SK-N-SH (cell line): ENCODE measurements around the gene FOXP1. TPM values are rescaled to one million over a fixed set of nuclear protein-coding genes. Genes with fewer than 3 reads are reported as not detected.

Experiments
- CTCF ChIA-PET: fragments of 300-600, 350-600 bp; formaldehyde crosslinking; extraction: SDS; loops from one replicate; lab custom pipeline; 2021; lab: Yijun Ruan, JAX
- POLR2A ChIA-PET: fragments of 350-600 bp; sonication (Branson Sonifier 250); formaldehyde crosslinking; extraction: SDS; loops from one replicate; lab custom pipeline; 2020; ENCODE audit warnings: antibody characterized with exemption, inconsistent platforms; lab: Yijun Ruan, JAX
- DNase-seq: peaks from one replicate; pipeline ENCODE4 v3.0.0; 2012
- H2AFZ ChIP-seq: fragments of 200-600 bp; sonication (generic); 2 replicates; pipeline ENCODE4 v1.8.1; 2016; ENCODE audit warnings: antibody characterized with exemption, mild to moderate bottlenecking, low read depth
- H3F3A ChIP-seq: fragments of 200-600 bp; sonication (generic); replicated peaks from 2 replicates; pipeline ENCODE3; 2016; ENCODE audit warnings: antibody characterized with exemption, mild to moderate bottlenecking; ENCODE audit not compliant: insufficient read depth
- H3K27ac ChIP-seq, 2 experiments: fragments of 200-500 bp in 1 of 2; fragments of 200-600 bp in 1 of 2; sonication (Bioruptor generic) in 1 of 2; sonication (generic), shearing (Covaris generic) in 1 of 2; 2 replicates each; pipeline versions ENCODE4 v1.5.1 to v1.6.1; 2014 to 2016; ENCODE audit warnings: low read depth in 2 of 2, inconsistent platforms in 1 of 2, low read length in 1 of 2, mild to moderate bottlenecking in 1 of 2, mixed read lengths in 1 of 2
- H3K27me3 ChIP-seq: fragments of 200-600 bp; sonication (generic), shearing (Covaris generic); 2 replicates; pipeline ENCODE4 v1.6.1; 2016; ENCODE audit warnings: mixed run types; ENCODE audit not compliant: insufficient read depth
- H3K36me3 ChIP-seq, 2 experiments: fragments of 200-500 bp in 1 of 2; fragments of 200-600 bp in 1 of 2; sonication (Bioruptor generic) in 1 of 2; sonication (generic) in 1 of 2; replicated peaks in 1 of 2; 2 replicates each; pipeline versions ENCODE3 to v1.5.1; 2014 to 2016; ENCODE audit warnings: low read length in 1 of 2, mild to moderate bottlenecking in 1 of 2; ENCODE audit not compliant: insufficient read depth in 2 of 2, control insufficient read depth in 1 of 2
- H3K4me1 ChIP-seq, 2 experiments: fragments of 200-500 bp in 1 of 2; fragments of 200-600 bp in 1 of 2; sonication (Bioruptor generic) in 1 of 2; sonication (generic), shearing (Covaris generic) in 1 of 2; 2 replicates each; pipeline versions ENCODE4 v1.5.1 to v1.6.1; 2014 to 2016; ENCODE audit warnings: low read depth in 1 of 2, low read length in 1 of 2, mixed run types in 1 of 2; ENCODE audit not compliant: insufficient read depth in 2 of 2, control insufficient read depth in 1 of 2
- H3K4me2 ChIP-seq: fragments of 200-600 bp; sonication (generic), shearing (Covaris generic); 2 replicates; pipeline ENCODE4 v1.6.1; 2017; ENCODE audit warnings: mixed run types
- H3K4me3 ChIP-seq, 2 experiments: fragments of 200-500 bp in 1 of 2; fragments of 200-600 bp in 1 of 2; sonication (Bioruptor generic) in 1 of 2; sonication (generic), shearing (Covaris generic) in 1 of 2; 2 replicates each; pipeline versions ENCODE4 v1.5.1 to v1.8.1; 2014 to 2016; ENCODE audit warnings: low read depth in 2 of 2, inconsistent platforms in 1 of 2, low read length in 1 of 2, mild to moderate bottlenecking in 1 of 2, mixed read lengths in 1 of 2, moderate library complexity in 1 of 2
- H3K79me2 ChIP-seq: fragments of 200-600 bp; sonication (generic); 2 replicates; pipeline ENCODE4 v1.8.1; 2017; ENCODE audit warnings: mild to moderate bottlenecking; ENCODE audit not compliant: insufficient read depth
- H3K9ac ChIP-seq: fragments of 200-600 bp; sonication (generic); 2 replicates; pipeline ENCODE4 v1.6.1; 2017; ENCODE audit warnings: mixed run types
- H3K9me2 ChIP-seq: fragments of 200-600 bp; sonication (generic); 2 replicates; pipeline ENCODE4 v1.6.1; 2017; ENCODE audit warnings: mixed run types
- H3K9me3 ChIP-seq: fragments of 200-600 bp; sonication (generic); 2 replicates; pipeline ENCODE4 v1.6.1; 2017; ENCODE audit warnings: mixed run types, mild to moderate bottlenecking, moderate library complexity
- H4K20me1 ChIP-seq: fragments of 200-600 bp; sonication (generic); 2 replicates; pipeline ENCODE4 v1.6.1; 2017; ENCODE audit warnings: mild to moderate bottlenecking, mixed run types; ENCODE audit not compliant: insufficient read depth
- CHD2 ChIP-seq: fragments of 150-350 bp; IDR thresholded peaks from 2 replicates; pipeline ENCODE4 v1.6.1; 2018; ENCODE audit warnings: low read length; ENCODE audit not compliant: partially characterized antibody
- EZH2phosphoT487 ChIP-seq: fragments of 200-600 bp; sonication (generic); IDR thresholded peaks from 2 replicates; pipeline ENCODE4 v1.6.1; 2017; ENCODE audit warnings: low read depth, mixed run types, mild to moderate bottlenecking, antibody characterized with exemption, moderate library complexity, borderline replicate concordance
- FOXJ3 ChIP-seq: sonication (generic); formaldehyde crosslinking; IDR thresholded peaks from 2 replicates; pipeline ENCODE4 v1.5.1; 2020; ENCODE audit warnings: mild to moderate bottlenecking, missing genetic modification reagents
- FOXM1 ChIP-seq: IDR thresholded peaks from 2 replicates; pipeline ENCODE4 v1.4.0; 2012; ENCODE audit warnings: low read depth, mild to moderate bottlenecking
- GATA2 ChIP-seq: sonication (generic); formaldehyde crosslinking; IDR thresholded peaks from 2 replicates; pipeline ENCODE4 v1.5.0; 2020; ENCODE audit warnings: mild to moderate bottlenecking, missing genetic modification reagents
- JUND ChIP-seq: IDR thresholded peaks from 2 replicates; pipeline ENCODE4 v1.4.0; 2012
- MEF2A ChIP-seq: IDR thresholded peaks from 2 replicates; pipeline ENCODE4 v1.4.0; 2012; ENCODE audit warnings: low read depth, borderline replicate concordance
- MXI1 ChIP-seq: IDR thresholded peaks from 2 replicates; pipeline ENCODE4 v1.6.1; 2012; ENCODE audit warnings: mild to moderate bottlenecking, low read depth, low read length, improper control_type of control experiment
- NFIC ChIP-seq: IDR thresholded peaks from 2 replicates; pipeline ENCODE4 v1.4.0; 2012; ENCODE audit warnings: borderline replicate concordance
- NRF1 ChIP-seq: IDR thresholded peaks from 2 replicates; pipeline ENCODE4 v1.6.1; 2012; ENCODE audit warnings: low read depth, mild to moderate bottlenecking, low read length
- POLR2AphosphoS5 ChIP-seq: IDR thresholded peaks from 2 replicates; pipeline ENCODE4 v1.6.1; 2012; ENCODE audit warnings: low read depth, low read length
- RFX5 ChIP-seq: IDR thresholded peaks from 2 replicates; pipeline ENCODE4 v1.6.1; 2012; ENCODE audit warnings: mild to moderate bottlenecking, improper control_type of control experiment, low read length
- RXRA ChIP-seq: IDR thresholded peaks from 2 replicates; pipeline ENCODE4 v1.4.0; 2012; ENCODE audit warnings: low read depth, mild to moderate bottlenecking, borderline replicate concordance
- SMC3 ChIP-seq: IDR thresholded peaks from 2 replicates; pipeline ENCODE4 v1.6.1; 2012; ENCODE audit warnings: low read depth, low read length, improper control_type of control experiment
- TEAD4 ChIP-seq: IDR thresholded peaks from 2 replicates; pipeline ENCODE4 v1.4.0; 2012; ENCODE audit warnings: mild to moderate bottlenecking, borderline replicate concordance; ENCODE audit not compliant: insufficient read depth
- WGBS: methylation state at CpG from one replicate; pipeline ENCODE4 v1.1.6; 2017; ENCODE audit warnings: low lambda C conversion rate; 5-methylcytosine and 5-hydroxymethylcytosine counted together
- polyA plus RNA-seq, 3 experiments: library from polyadenylated mRNA; depleted of rRNA; stranded (reverse); fragments of >200 nt; gene quantifications; 2 replicates each; pipeline ENCODE4 v1.2.3, GENCODE V29; 2012
- TF ChIP-seq, protein P1 (sequence below): fragments of 200-600 bp; sonication (generic); IDR thresholded peaks from 2 replicates; pipeline ENCODE4 v1.6.1; 2017; ENCODE audit warnings: antibody characterized with exemption, mild to moderate bottlenecking, moderate library complexity
- TF ChIP-seq, protein P2 (sequence below): IDR thresholded peaks from 2 replicates; pipeline ENCODE4 v1.4.0; 2012; ENCODE audit warnings: low read depth, borderline replicate concordance
- TF ChIP-seq, protein P3 (sequence below): IDR thresholded peaks from 2 replicates; pipeline ENCODE4 v1.4.0; 2012; ENCODE audit warnings: low read depth, borderline replicate concordance
- TF ChIP-seq, protein P4 (sequence below): IDR thresholded peaks from 2 replicates; pipeline ENCODE4 v1.6.1; 2012; ENCODE audit warnings: mild to moderate bottlenecking, low read depth, low read length, moderate library complexity
- TF ChIP-seq, protein P5 (sequence below): fragments of 150-350 bp; IDR thresholded peaks from 2 replicates; pipeline ENCODE4 v1.6.1; 2017; ENCODE audit warnings: antibody characterized with exemption, low read length, low read depth, borderline replicate concordance
- TF ChIP-seq, protein P6 (sequence below): IDR thresholded peaks from 2 replicates; pipeline ENCODE4; 2012

The FOXP1 gene
- polyA plus RNA-seq, 1 of the 3 experiments (the other 2 are of a cell fraction): 8.8 TPM

DNA sequence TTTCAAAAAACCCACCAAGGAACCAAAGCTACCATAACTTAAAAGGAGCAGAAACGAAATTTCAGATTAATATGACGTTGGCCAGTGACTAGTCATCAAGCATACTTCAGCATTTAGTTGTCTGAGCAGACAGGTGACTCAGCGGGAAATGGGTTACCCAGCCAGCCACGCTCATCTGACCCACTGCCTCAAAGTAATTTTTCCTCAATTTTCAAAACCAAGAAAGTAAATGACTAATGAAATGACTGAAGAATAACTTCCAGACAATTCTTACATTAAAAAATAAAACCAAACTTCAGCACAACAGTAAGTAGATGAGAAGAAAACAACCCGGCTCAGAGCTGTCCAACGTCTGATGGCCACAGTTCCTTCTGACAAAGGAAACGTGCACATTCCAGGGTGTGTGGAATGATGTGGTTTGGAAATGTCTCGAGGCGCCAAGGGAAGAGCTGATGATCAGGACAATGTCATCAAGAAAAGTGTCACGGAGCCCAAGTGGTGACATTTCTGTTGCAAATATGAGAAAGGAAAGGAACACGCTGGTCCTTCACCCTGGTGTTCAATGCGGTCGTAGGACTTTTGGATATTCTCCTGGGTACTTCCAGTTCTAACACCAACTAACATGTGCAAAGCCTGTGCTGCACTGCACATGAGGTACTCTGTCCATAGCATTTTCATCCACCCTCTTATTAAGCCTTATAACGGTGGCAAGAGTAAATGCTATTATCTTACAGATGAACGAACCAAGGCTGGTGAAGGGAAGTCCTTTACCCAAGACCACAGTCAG is 79.1 kb downstream of the FOXP1 start:
- ChIA-PET CTCF (no interaction called here), POLR2A (no interaction called here)
- H3K27ac ChIP-seq: peak overlapping the region; percentile 62 to 95
- H3K79me2 ChIP-seq: peaks cover 89% of the 10 kb centered on the region
- peaks cover 0 to 19% of the 10 kb centered on the region in 2 experiments; a peak in 3 of 4 replicates for H3K4me1 ChIP-seq
- H4K20me1 ChIP-seq: no peaks in the 10 kb centered on the region
- WGBS: 41% methylated on average over 15 of the region's 15 CpGs
- H3F3A ChIP-seq: peaks cover 36% of the 10 kb centered on the region
- no peaks in the 10 kb centered on the region for H3K9me2 ChIP-seq
- no peak for DNase-seq
- H3K36me3 ChIP-seq: no peaks in the 10 kb centered on the region
- H3K4me3 ChIP-seq: peak overlapping the region; percentile 22 to 38; a peak in 3 of 4 replicates
- no peak overlapping the region for H2AFZ ChIP-seq
- H3K4me2 ChIP-seq: peak overlapping the region; percentile 73
- no peaks in the 10 kb centered on the region for H3K9me3 ChIP-seq
- no peaks in the 10 kb centered on the region for H3K27me3 ChIP-seq
- H3K9ac ChIP-seq: peak overlapping the region; percentile 74; the same call in 1 of the 2 replicates
- TF ChIP-seq, protein P1, sequence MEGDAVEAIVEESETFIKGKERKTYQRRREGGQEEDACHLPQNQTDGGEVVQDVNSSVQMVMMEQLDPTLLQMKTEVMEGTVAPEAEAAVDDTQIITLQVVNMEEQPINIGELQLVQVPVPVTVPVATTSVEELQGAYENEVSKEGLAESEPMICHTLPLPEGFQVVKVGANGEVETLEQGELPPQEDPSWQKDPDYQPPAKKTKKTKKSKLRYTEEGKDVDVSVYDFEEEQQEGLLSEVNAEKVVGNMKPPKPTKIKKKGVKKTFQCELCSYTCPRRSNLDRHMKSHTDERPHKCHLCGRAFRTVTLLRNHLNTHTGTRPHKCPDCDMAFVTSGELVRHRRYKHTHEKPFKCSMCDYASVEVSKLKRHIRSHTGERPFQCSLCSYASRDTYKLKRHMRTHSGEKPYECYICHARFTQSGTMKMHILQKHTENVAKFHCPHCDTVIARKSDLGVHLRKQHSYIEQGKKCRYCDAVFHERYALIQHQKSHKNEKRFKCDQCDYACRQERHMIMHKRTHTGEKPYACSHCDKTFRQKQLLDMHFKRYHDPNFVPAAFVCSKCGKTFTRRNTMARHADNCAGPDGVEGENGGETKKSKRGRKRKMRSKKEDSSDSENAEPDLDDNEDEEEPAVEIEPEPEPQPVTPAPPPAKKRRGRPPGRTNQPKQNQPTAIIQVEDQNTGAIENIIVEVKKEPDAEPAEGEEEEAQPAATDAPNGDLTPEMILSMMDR: no peak
- no peak for TF ChIP-seq RFX5
- TF ChIP-seq CHD2: no peak
- TF ChIP-seq NRF1: no peak
- peak; percentile 82; the same call in 1 of the 2 replicates for TF ChIP-seq FOXM1
- TF ChIP-seq, protein P2, sequence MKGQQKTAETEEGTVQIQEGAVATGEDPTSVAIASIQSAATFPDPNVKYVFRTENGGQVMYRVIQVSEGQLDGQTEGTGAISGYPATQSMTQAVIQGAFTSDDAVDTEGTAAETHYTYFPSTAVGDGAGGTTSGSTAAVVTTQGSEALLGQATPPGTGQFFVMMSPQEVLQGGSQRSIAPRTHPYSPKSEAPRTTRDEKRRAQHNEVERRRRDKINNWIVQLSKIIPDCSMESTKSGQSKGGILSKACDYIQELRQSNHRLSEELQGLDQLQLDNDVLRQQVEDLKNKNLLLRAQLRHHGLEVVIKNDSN: 0 out of 2 replicates have a peak, but pooled peaks have one; percentile 12
- TF ChIP-seq, protein P3, sequence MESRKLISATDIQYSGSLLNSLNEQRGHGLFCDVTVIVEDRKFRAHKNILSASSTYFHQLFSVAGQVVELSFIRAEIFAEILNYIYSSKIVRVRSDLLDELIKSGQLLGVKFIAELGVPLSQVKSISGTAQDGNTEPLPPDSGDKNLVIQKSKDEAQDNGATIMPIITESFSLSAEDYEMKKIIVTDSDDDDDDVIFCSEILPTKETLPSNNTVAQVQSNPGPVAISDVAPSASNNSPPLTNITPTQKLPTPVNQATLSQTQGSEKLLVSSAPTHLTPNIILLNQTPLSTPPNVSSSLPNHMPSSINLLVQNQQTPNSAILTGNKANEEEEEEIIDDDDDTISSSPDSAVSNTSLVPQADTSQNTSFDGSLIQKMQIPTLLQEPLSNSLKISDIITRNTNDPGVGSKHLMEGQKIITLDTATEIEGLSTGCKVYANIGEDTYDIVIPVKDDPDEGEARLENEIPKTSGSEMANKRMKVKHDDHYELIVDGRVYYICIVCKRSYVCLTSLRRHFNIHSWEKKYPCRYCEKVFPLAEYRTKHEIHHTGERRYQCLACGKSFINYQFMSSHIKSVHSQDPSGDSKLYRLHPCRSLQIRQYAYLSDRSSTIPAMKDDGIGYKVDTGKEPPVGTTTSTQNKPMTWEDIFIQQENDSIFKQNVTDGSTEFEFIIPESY: 0 out of 2 replicates have a peak, but pooled peaks have one; percentile 43
- no peak for TF ChIP-seq MXI1
- TF ChIP-seq, protein P4, sequence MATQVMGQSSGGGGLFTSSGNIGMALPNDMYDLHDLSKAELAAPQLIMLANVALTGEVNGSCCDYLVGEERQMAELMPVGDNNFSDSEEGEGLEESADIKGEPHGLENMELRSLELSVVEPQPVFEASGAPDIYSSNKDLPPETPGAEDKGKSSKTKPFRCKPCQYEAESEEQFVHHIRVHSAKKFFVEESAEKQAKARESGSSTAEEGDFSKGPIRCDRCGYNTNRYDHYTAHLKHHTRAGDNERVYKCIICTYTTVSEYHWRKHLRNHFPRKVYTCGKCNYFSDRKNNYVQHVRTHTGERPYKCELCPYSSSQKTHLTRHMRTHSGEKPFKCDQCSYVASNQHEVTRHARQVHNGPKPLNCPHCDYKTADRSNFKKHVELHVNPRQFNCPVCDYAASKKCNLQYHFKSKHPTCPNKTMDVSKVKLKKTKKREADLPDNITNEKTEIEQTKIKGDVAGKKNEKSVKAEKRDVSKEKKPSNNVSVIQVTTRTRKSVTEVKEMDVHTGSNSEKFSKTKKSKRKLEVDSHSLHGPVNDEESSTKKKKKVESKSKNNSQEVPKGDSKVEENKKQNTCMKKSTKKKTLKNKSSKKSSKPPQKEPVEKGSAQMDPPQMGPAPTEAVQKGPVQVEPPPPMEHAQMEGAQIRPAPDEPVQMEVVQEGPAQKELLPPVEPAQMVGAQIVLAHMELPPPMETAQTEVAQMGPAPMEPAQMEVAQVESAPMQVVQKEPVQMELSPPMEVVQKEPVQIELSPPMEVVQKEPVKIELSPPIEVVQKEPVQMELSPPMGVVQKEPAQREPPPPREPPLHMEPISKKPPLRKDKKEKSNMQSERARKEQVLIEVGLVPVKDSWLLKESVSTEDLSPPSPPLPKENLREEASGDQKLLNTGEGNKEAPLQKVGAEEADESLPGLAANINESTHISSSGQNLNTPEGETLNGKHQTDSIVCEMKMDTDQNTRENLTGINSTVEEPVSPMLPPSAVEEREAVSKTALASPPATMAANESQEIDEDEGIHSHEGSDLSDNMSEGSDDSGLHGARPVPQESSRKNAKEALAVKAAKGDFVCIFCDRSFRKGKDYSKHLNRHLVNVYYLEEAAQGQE: peak; percentile 88
- TF ChIP-seq GATA2 (CRISPR knock-in tag): no peak
- TF ChIP-seq NFIC: peak; percentile 64
- no peak for TF ChIP-seq FOXJ3 (CRISPR knock-in tag)
- no peak for TF ChIP-seq EZH2phosphoT487
- TF ChIP-seq, protein P5, sequence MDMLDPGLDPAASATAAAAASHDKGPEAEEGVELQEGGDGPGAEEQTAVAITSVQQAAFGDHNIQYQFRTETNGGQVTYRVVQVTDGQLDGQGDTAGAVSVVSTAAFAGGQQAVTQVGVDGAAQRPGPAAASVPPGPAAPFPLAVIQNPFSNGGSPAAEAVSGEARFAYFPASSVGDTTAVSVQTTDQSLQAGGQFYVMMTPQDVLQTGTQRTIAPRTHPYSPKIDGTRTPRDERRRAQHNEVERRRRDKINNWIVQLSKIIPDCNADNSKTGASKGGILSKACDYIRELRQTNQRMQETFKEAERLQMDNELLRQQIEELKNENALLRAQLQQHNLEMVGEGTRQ: no peak
- peak; percentile 68 for TF ChIP-seq MEF2A
- TF ChIP-seq JUND: peak; percentile 90
- peak; percentile 81; the same call in 1 of the 2 replicates for TF ChIP-seq RXRA
- no peak for TF ChIP-seq SMC3
- TF ChIP-seq TEAD4: peak; percentile 74
- TF ChIP-seq, protein P6, sequence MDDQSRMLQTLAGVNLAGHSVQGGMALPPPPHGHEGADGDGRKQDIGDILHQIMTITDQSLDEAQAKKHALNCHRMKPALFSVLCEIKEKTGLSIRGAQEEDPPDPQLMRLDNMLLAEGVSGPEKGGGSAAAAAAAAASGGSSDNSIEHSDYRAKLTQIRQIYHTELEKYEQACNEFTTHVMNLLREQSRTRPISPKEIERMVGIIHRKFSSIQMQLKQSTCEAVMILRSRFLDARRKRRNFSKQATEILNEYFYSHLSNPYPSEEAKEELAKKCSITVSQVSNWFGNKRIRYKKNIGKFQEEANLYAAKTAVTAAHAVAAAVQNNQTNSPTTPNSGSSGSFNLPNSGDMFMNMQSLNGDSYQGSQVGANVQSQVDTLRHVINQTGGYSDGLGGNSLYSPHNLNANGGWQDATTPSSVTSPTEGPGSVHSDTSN: peak; percentile 66
- peak; percentile 50; the same call in 1 of the 2 replicates for TF ChIP-seq POLR2AphosphoS5
